Measurements from ENCODE around the gene LRRN4CL.
A peak's percentile ranks its signal among the peaks of the same experiment; 100 is the strongest.

GRCh38 chr11:62645946-62646824 lies 43.1 kb downstream of the LRRN4CL start, which contains the start of gene GANAB:
- TF ChIP-seq CTCF (IDR thresholded peaks at IDR 0.05) (peak in 1 of 3 donors; percentile 22), POLR2A (IDR thresholded peaks at IDR 0.05) (peak; percentile 75)

All from breast epithelium (tissue), 3 donors.